ENCODE results near the gene IKZF5. TPM values are rescaled to one million over a fixed set of nuclear protein-coding genes. Genes with fewer than 3 reads are reported as not detected.

IKZF5 gene
- total RNA-seq, 1 donor from 2014 or later = 9.5 TPM

GRCh38 chr10:122974543-122975064, 34.0 kb downstream of the IKZF5 start:
- no peaks in the 10 kb centered on the region for H3K9me3 Mint-ChIP-seq (ENCODE audit: unreplicated experiment)
- peaks cover 3% of the 10 kb centered on the region for H3K27me3 Mint-ChIP-seq (ENCODE audit: unreplicated experiment)
- H3K27ac Mint-ChIP-seq (ENCODE audit: unreplicated experiment) = no peak overlapping the region
- no peaks in the 10 kb centered on the region for H3K4me1 Mint-ChIP-seq (ENCODE audit: low read depth, unreplicated experiment)
- no peak for TF ChIP-seq CTCF (IDR thresholded peaks at IDR 0.05; ENCODE audit: partially characterized antibody, unreplicated experiment)
- H3K4me3 Mint-ChIP-seq (ENCODE audit: unreplicated experiment) = no peak overlapping the region
- H3K36me3 Mint-ChIP-seq (ENCODE audit: unreplicated experiment) = no peaks in the 10 kb centered on the region
- no peak for DNase-seq

GRCh38 chr10:122974023-122974422, 34.6 kb downstream of the IKZF5 start:
- TF ChIP-seq CTCF (IDR thresholded peaks at IDR 0.05; ENCODE audit: partially characterized antibody, unreplicated experiment) = no peak
- Mint-ChIP-seq H3K27ac (ENCODE audit: unreplicated experiment) (no peak overlapping the region), H3K4me1 (ENCODE audit: low read depth, unreplicated experiment) (no peaks in the 10 kb centered on the region), H3K9me3 (ENCODE audit: unreplicated experiment) (no peaks in the 10 kb centered on the region), H3K27me3 (ENCODE audit: unreplicated experiment) (peaks cover 3% of the 10 kb centered on the region), H3K4me3 (ENCODE audit: unreplicated experiment) (no peak overlapping the region), H3K36me3 (ENCODE audit: unreplicated experiment) (no peaks in the 10 kb centered on the region)
- DNase-seq = no peak

- Mint-ChIP-seq H3K9me3 (ENCODE audit: unreplicated experiment) (peaks cover 4% of the 10 kb centered on the region), H3K27ac (ENCODE audit: unreplicated experiment) (no peak overlapping the region), H3K27me3 (ENCODE audit: unreplicated experiment) (peaks cover 3% of the 10 kb centered on the region), H3K36me3 (ENCODE audit: unreplicated experiment) (peaks cover 9% of the 10 kb centered on the region), H3K4me1 (ENCODE audit: low read depth, unreplicated experiment) (no peaks in the 10 kb centered on the region), H3K4me3 (ENCODE audit: unreplicated experiment) (no peak overlapping the region)
- no peak for TF ChIP-seq CTCF (IDR thresholded peaks at IDR 0.05; ENCODE audit: partially characterized antibody, unreplicated experiment)
- no peak for DNase-seq
These were observed 39.9 kb downstream of the IKZF5 start for GRCh38 chr10:122968698-122969097.

- TF ChIP-seq CTCF (IDR thresholded peaks at IDR 0.05; ENCODE audit: partially characterized antibody, unreplicated experiment) = no peak
- H3K27me3 Mint-ChIP-seq (ENCODE audit: unreplicated experiment) = peaks cover 2% of the 10 kb centered on the region
- DNase-seq = no peak
- peaks cover 12% of the 10 kb centered on the region for H3K36me3 Mint-ChIP-seq (ENCODE audit: unreplicated experiment)
- H3K27ac Mint-ChIP-seq (ENCODE audit: unreplicated experiment) = no peak overlapping the region
- no peak overlapping the region for H3K4me3 Mint-ChIP-seq (ENCODE audit: unreplicated experiment)
- H3K9me3 Mint-ChIP-seq (ENCODE audit: unreplicated experiment) = peaks cover 4% of the 10 kb centered on the region
- no peaks in the 10 kb centered on the region for H3K4me1 Mint-ChIP-seq (ENCODE audit: low read depth, unreplicated experiment)
These were observed 41.7 kb downstream of the IKZF5 start for GRCh38 chr10:122966879-122967278.

- no peak for DNase-seq
- Mint-ChIP-seq H3K27me3 (ENCODE audit: unreplicated experiment) (peaks cover 2% of the 10 kb centered on the region), H3K4me1 (ENCODE audit: low read depth, unreplicated experiment) (no peaks in the 10 kb centered on the region)
These were observed 46.2 kb downstream of the IKZF5 start for GRCh38 chr10:122962405-122962804.

More at GRCh38 chr10:122962405-122962804, 46.2 kb downstream of the IKZF5 start:
- H3K4me3 Mint-ChIP-seq (ENCODE audit: unreplicated experiment) = no peak overlapping the region
- H3K9me3 Mint-ChIP-seq (ENCODE audit: unreplicated experiment) = peaks cover 4% of the 10 kb centered on the region
- TF ChIP-seq CTCF (IDR thresholded peaks at IDR 0.05; ENCODE audit: partially characterized antibody, unreplicated experiment) = no peak
- peaks cover 12% of the 10 kb centered on the region for H3K36me3 Mint-ChIP-seq (ENCODE audit: unreplicated experiment)
- no peak overlapping the region for H3K27ac Mint-ChIP-seq (ENCODE audit: unreplicated experiment)
